SH-SY5Y (cell line): ENCODE results near the gene WAPL.

Experiments
- GATA2 ChIP-seq: IDR thresholded peaks from 2 replicates; pipeline ENCODE4 v1.6.1; 2011; ENCODE audit warnings: mild to moderate bottlenecking, low read depth, low read length
- GATA3 ChIP-seq: IDR thresholded peaks from 2 replicates; pipeline ENCODE4 v1.6.1; 2011; ENCODE audit warnings: low read depth, mild to moderate bottlenecking, low read length, moderate library complexity

DNA sequence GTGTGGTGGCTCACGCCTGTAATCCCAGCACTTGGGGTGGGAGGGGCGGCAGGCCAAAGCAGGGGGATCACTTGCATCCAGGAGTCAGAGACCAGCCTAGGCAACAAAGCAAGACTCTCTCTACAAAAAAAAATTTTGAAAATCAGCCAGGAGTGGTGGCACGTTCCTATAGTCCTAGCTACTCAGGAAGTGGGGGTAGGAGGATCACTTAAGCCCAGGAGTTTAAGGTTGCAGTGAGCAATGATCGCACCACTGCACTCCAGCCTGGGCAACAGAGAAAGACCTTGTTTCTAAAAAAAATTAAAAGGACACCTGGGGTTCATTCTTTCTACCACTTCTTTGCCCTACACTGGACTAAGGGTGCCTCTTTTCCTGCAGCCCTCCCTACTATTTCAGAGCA, 15.1 kb downstream of the WAPL start:
- TF ChIP-seq GATA2 (no peak), GATA3 (no peak)
